Measurements from ENCODE around the gene RITA1. TPM values are rescaled to one million over a fixed set of nuclear protein-coding genes. Genes with fewer than 3 reads are reported as not detected.

Gene RITA1
- total RNA-seq, 1 donor from 2014 or later, result 10.2 TPM

DNA sequence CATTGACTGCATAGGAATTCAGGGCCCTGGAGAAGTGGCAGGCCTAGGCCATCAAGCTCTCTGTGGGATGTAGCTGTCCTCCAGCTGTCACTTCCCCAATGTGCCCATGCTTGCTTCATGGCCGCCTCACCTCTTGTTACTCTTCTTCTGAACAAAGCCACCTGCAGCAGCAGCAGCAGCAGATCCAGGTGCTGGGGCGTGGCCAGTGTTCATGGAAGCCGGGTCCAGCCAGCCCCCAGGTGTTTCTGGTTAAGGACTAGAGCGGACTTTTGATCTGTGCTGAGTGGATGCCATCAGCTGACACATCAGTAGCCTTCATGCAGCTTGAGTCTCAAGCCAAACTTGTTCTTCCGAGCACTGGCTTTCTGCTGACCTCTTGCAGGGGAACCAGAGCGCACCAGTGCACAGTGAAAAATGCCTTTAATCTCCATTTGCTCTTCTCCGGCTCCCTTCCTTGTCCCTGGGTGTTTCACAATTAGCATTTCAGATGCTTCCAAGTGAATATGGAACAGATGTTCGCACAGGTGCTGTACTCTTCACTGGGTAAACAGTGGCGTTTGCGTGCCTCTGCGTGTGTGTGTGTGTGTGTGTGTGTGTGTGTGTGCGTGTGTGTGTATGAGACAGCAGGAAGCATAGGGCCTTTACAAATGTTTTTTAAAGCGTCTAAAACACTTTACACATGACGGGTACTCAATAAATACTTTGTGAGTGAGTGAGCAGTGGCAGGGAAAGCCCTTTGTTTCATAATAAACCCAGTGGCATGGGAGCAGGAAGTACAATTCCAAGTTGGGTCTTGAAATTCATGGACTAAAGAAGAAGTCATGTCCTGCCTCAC is 55.9 kb downstream of the RITA1 start:
- DNase-seq (ENCODE audit: low spot score in 2 of 2) (no peak), FAIRE-seq (no peak)

Small RNA genes within 50 kb of the gene (small RNA-seq; reads per million reads assigned to genes)
- gene MIR7106, result not detected
- not detected for gene RF00019

Other genes with a start within 250 kb of the RITA1 start
- gene OAS3, start 247.2 kb upstream of the RITA1 start, total RNA-seq, result 2.0 TPM
- 0.82 TPM for gene OAS2, start 207.2 kb upstream of the RITA1 start, total RNA-seq
- 18.3 TPM for gene DTX1, start 129.0 kb upstream of the RITA1 start, total RNA-seq
- gene RASAL1, start 50.0 kb upstream of the RITA1 start, total RNA-seq, result 4.9 TPM
- gene CFAP73, start 36.0 kb upstream of the RITA1 start, total RNA-seq, result not detected
- gene DDX54, start 243 bp upstream of the RITA1 start, total RNA-seq, result 11.0 TPM
- 2.4 TPM for gene TPCN1, start 35.7 kb downstream of the RITA1 start, total RNA-seq
- gene SLC8B1, start 149.4 kb downstream of the RITA1 start, total RNA-seq, result 2.9 TPM
- 5.7 TPM for gene PLBD2, start 172.9 kb downstream of the RITA1 start, total RNA-seq
- gene SDS, start 218.2 kb downstream of the RITA1 start, total RNA-seq, result not detected
- 0.82 TPM for gene SDSL, start 236.7 kb downstream of the RITA1 start, total RNA-seq